Heart right ventricle (tissue), 16 donors: Measurements from ENCODE around the gene TBC1D10B. TPM values are rescaled to one million over a fixed set of nuclear protein-coding genes. Genes with fewer than 3 reads are reported as not detected.

ENCODE experiments used
- ATAC-seq, 8 donors: fragments of 200-7000 bp; cut with Tn5 transposase; one replicate each; pipeline ENCODE4 v1.9.1; 2020; ENCODE audit warnings: mild to moderate bottlenecking in 8 of 8, moderate library complexity in 8 of 8, moderate number of reproducible peaks in 1 of 8
- DNase-seq, 2 donors: peaks; one replicate each; pipeline ENCODE4 v3.0.0-alpha.2; 2020
- H3K27ac ChIP-seq, 10 donors: fragments of 200-600 bp; sonication (generic) in 2 of 10; one replicate each; pipeline versions ENCODE4 v1.5.0 to v1.8.0; 2020 to 2022; ENCODE audit warnings: mild to moderate bottlenecking in 3 of 10
- H3K27me3 ChIP-seq, 7 donors: fragments of 200-600 bp; one replicate each; pipeline ENCODE4 v1.8.0; 2021 to 2022; ENCODE audit warnings: mild to moderate bottlenecking in 2 of 7
- H3K36me3 ChIP-seq, 9 donors: fragments of 200-600 bp; sonication (generic) in 1 of 9; one replicate each; pipeline versions ENCODE4 v1.5.0 to v1.8.0; 2020 to 2022; ENCODE audit warnings: mild to moderate bottlenecking in 2 of 9
- H3K4me1 ChIP-seq, 9 donors: fragments of 200-600 bp; sonication (generic) in 1 of 9; one replicate each; pipeline versions ENCODE4 v1.5.0 to v1.8.0; 2020 to 2022; ENCODE audit warnings: mild to moderate bottlenecking in 4 of 9
- H3K4me3 ChIP-seq, 10 donors: fragments of 200-600 bp; sonication (generic) in 2 of 10; one replicate each; pipeline versions ENCODE4 v1.5.0 to v1.8.0; 2020 to 2022; ENCODE audit warnings: mild to moderate bottlenecking in 7 of 10, moderate library complexity in 2 of 10
- H3K9me3 ChIP-seq, 11 donors: fragments of 200-600 bp in 10 of 11; sonication (generic) in 2 of 11; one replicate each; pipeline versions ENCODE4 v1.5.0 to v1.8.0; 2013 to 2022; ENCODE audit warnings: mild to moderate bottlenecking in 2 of 11, control low read depth in 1 of 11, moderate library complexity in 1 of 11
- WGBS, 2 donors: extraction: QIAGEN DNeasy Blood & Tissue Kit; methylation state at CpG; one replicate each; pipeline ENCODE4 v1.1.7; 2013; ENCODE audit warnings: inconsistent platforms in 1 of 2; 5-methylcytosine and 5-hydroxymethylcytosine counted together
- intact Hi-C, 10 donors: fragments of 100-400 bp; cut with DNase I; formaldehyde crosslinking; loops; one replicate each; pipeline versions ENCODE4 v1.11.1 to v1.14.2; 2022
- polyA plus RNA-seq, 2 donors: library from polyadenylated mRNA; stranded (reverse); fragments of 200-250 nt; gene quantifications; one replicate each; pipeline ENCODE4 v1.2.3, GENCODE V29; 2013
- total RNA-seq, 10 donors: library from RNA; stranded (reverse); fragmentation: NEBNext Ultra II Directional in 3 of 10; extraction: Animal tissue kit (Norgen Biotek cat#: 25700) in 3 of 10; gene quantifications; one replicate each; pipeline versions ENCODE4 v1.2.1 to v1.2.4, GENCODE V29; 2021 to 2023
- TF ChIP-seq, protein P1 (sequence below), 9 donors: fragments of 200-600 bp; sonication (generic) in 2 of 9; IDR thresholded peaks; one replicate each; pipeline versions ENCODE4 v1.5.0 to v1.8.0; 2021 to 2022; ENCODE audit warnings: antibody characterized with exemption in 9 of 9, mild to moderate bottlenecking in 5 of 9, moderate library complexity in 1 of 9
- donor health status: Arrhythmogenic right ventricular cardiomyopathy.
- donor health status: ischemic (EF 13 %, LVEDD 7.1; RV severe dilation, severe dysfunction).
- donor health status: healthy with polysubstance abuse.
- donor health status: DM: no; HTN: yes; CAD: no.
- donor health status: DM: no; HTN: no; CAD: no.
- donor health status: ischemic (EF 25% LVEDD 6.9; RV normal size, moderate dysfunction).
- donor health status: ischemic (EF 25% LVEDD 5.7; RV mildly dilated, moderate dysfunction).
- donor health status: healthy.
- donor health status: DM: yes; HTN: yes; CAD: no.
- donor health status: Ischemic cardiomyopathy.
- donor health status: ischemic (EF 35%, LVEDD 5.7; RV mildly dilated, moderate dysfunction).
- donor health status: nonischemic (EF 11% LVEDD 7.7; RV severe dilation, severe dysfunction).
- donor health status: DM: yes; HTN: yes; CAD: no.
- donor health status: PGD.
- donor health status: ischemic (EF 29% LVEDD 5.4; RV normal size, mild dysfunction).
- donor health status: nonischemic (EF 23%, LVEDD 6.1; RV moderate dilation, normal function).

TBC1D10B gene
- total and polyA plus RNA-seq, 12 donors: 18.0 to 30.0 (median 22.5) TPM

DNA sequence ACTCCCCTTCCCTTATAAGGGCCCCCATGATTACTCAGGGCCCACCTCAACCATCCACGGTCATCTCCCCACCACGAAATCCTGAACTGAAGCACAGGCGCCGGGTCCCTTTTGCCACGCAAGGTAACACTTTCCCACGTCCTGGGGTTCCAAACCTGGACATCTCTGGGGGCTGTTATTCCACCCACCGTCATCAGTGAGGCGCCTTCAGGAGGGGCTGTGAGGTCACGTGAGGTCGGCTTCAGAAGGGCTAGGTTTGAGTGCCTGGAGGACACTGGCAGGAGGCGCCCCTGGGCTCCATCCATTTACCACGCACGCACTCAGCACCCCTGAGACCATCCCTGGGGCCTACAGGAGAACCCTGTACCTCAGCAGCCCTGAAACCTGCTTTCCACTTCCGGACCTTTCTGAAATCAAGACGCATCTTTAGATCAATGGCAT is 19.3 kb downstream of the TBC1D10B start:
- ATAC-seq (no peak), DNase-seq (no peak)
- H3K27ac ChIP-seq: no peak overlapping the region
- H3K4me1 ChIP-seq: peaks cover 24 to 42% (median 34%) of the 10 kb centered on the region in 9 donors
- 90 to 91% methylated on average over 15 of the region's 15 CpGs for WGBS, 2 donors
- H3K36me3 ChIP-seq: peaks cover 0 to 46% (median 24%) of the 10 kb centered on the region in 9 donors
- no peaks in the 10 kb centered on the region for H3K9me3 ChIP-seq
- intact Hi-C loops: loop anchor here in 2 of 10 donors (10.0 kb wide), 2 partner anchors 54 to 64 kb away; partner anchors contain the start of gene ZNF771 (in 1 of the 2)
- H3K27me3 ChIP-seq: no peaks in the 10 kb centered on the region
- TF ChIP-seq, protein P1, sequence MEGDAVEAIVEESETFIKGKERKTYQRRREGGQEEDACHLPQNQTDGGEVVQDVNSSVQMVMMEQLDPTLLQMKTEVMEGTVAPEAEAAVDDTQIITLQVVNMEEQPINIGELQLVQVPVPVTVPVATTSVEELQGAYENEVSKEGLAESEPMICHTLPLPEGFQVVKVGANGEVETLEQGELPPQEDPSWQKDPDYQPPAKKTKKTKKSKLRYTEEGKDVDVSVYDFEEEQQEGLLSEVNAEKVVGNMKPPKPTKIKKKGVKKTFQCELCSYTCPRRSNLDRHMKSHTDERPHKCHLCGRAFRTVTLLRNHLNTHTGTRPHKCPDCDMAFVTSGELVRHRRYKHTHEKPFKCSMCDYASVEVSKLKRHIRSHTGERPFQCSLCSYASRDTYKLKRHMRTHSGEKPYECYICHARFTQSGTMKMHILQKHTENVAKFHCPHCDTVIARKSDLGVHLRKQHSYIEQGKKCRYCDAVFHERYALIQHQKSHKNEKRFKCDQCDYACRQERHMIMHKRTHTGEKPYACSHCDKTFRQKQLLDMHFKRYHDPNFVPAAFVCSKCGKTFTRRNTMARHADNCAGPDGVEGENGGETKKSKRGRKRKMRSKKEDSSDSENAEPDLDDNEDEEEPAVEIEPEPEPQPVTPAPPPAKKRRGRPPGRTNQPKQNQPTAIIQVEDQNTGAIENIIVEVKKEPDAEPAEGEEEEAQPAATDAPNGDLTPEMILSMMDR (IDR thresholded peaks at IDR 0.05): no peak
- H3K4me3 ChIP-seq: no peak overlapping the region

DNA sequence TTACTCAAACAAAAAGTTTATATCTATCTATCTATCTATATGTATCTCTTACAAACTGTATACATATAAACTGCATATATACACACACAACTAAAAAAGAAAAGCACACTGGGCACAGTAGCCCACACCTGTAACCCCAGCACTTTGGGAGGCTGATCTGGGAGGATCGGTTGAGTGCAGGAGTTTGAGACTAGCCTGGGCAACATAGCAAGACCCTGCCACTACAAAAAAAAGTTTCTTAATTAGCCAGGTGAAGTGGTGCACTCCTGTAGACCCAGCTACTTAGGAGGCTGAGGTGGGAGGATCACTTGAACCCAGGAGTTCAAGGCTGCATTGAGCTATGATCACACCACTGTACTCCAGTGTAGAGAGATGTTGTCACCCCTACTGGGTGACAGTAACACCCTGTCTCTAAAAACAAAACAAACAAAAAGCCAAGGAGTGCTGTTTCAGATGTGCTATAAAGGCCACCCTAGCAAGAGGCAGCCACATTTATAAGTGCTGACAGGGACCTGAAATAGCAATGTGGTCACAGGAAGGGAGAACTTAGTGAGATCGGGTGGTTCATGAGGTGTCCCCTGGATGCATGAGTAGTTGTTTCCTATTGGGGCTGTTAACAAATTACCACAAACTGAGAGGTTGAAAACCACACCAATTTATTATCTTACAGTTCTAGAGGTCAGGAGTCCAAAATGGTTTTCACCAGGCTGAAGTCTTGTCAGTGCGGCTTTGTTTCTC is 20.0 kb downstream of the TBC1D10B start:
- Histone ChIP-seq H3K9me3 (no peaks in the 10 kb centered on the region), H3K27me3 (no peaks in the 10 kb centered on the region), H3K4me1 (peaks cover 18 to 36% (median 28%) of the 10 kb centered on the region in 9 donors), H3K4me3 (no peak overlapping the region), H3K27ac (no peak overlapping the region), H3K36me3 (peaks cover 0 to 46% (median 24%) of the 10 kb centered on the region in 9 donors)
- ATAC-seq: no peak
- intact Hi-C loops: loop anchor here in 2 of 10 donors (10.0 kb wide), 2 partner anchors 54 to 64 kb away; partner anchors contain the start of gene ZNF771 (in 1 of the 2)
- TF ChIP-seq, protein P1 (IDR thresholded peaks at IDR 0.05): no peak
- DNase-seq: no peak
- WGBS, 2 donors: 70 to 79% methylated on average over 3 of the region's 3 CpGs

DNA sequence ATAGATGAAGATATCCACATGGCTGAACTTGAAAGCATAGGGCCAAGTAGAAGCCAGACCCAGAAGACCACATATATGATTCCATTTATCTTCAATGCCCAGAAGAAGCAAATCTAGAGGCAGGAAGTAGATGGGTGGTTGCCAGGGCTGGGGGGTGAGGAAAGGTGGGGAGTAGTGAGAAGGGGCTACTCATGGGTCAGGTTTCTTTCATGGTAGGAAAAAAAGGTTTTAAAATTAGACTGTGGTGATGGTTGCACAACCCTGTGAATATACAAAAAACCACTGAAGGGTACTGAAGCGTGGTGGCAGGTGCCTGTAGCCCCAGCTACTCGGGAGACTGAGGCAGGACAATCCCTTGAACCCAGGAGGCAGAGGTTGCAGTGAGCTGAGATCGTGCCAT is 20.6 kb downstream of the TBC1D10B start:
- ATAC-seq (no peak), DNase-seq (no peak)
- Histone ChIP-seq H3K4me1 (peaks cover 18 to 36% (median 28%) of the 10 kb centered on the region in 9 donors), H3K36me3 (peaks cover 0 to 46% (median 24%) of the 10 kb centered on the region in 9 donors), H3K4me3 (no peak overlapping the region), H3K27ac (no peak overlapping the region), H3K9me3 (no peaks in the 10 kb centered on the region), H3K27me3 (no peaks in the 10 kb centered on the region)
- intact Hi-C loops: loop anchor here in 2 of 10 donors (10.0 kb wide), 2 partner anchors 55 to 65 kb away; partner anchors contain the start of gene ZNF771 (in 1 of the 2)
- TF ChIP-seq, protein P1 (IDR thresholded peaks at IDR 0.05): no peak
- 88 to 92% methylated on average over 3 of the region's 3 CpGs for WGBS, 2 donors

DNA sequence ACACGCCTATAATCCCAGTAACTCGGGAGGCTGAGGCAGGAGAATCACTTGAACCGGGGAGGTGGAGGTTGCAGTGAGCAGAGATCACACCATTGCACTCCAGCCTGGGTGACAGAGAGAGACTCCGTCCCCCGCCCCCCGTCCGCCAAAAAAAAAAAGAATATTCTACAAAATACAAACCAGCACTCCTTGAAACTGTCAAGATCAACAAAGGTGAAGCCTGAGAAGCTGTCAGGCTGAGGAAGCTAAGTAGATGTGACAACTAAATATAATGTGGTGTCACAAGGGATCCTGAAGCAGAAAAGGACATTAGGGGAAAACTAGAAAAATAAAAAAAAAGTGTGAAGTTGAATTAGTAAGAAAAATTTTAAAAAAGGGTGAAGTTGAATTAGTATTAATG is 21.4 kb downstream of the TBC1D10B start:
- Histone ChIP-seq H3K27ac (no peak overlapping the region), H3K9me3 (no peaks in the 10 kb centered on the region), H3K4me1 (peaks cover 14 to 29% (median 21%) of the 10 kb centered on the region in 9 donors), H3K36me3 (peaks cover 0 to 46% (median 24%) of the 10 kb centered on the region in 9 donors), H3K27me3 (no peaks in the 10 kb centered on the region), H3K4me3 (no peak overlapping the region)
- 90 to 94% methylated on average over 7 of the region's 7 CpGs for WGBS, 2 donors
- intact Hi-C loops: no loop called here
- DNase-seq: no peak
- TF ChIP-seq, protein P1 (IDR thresholded peaks at IDR 0.05): no peak
- no peak for ATAC-seq
